K562 (cell line): Measurements from ENCODE around the gene TIGD7. TPM values are rescaled to one million over a fixed set of nuclear protein-coding genes. Genes with fewer than 3 reads are reported as not detected.
A peak's percentile ranks its signal among the peaks of the same experiment; 100 is the strongest.

ENCODE experiments used
- CBX3 ChIP-seq, 2 experiments: IDR thresholded peaks; 1 replicate in 1 of 2; 2 replicates in 1 of 2; pipeline ENCODE4 v1.6.1; 2012; ENCODE audit warnings: inconsistent platforms in 2 of 2, low read length in 2 of 2, borderline replicate concordance in 1 of 2, control low read depth in 1 of 2
- CEBPG ChIP-seq, 3 experiments: fragments of 200-800 bp in 1 of 3; sonication (Bioruptor generic) in 1 of 3; sonication (generic) in 1 of 3; formaldehyde crosslinking in 1 of 3; IDR thresholded peaks in 2 of 3; conservative IDR thresholded peaks in 1 of 3; 2 replicates each; pipeline versions ENCODE4 v1.6.1 to v1.8.0; 2016 to 2022; ENCODE audit warnings: missing compliant biosample characterization in 2 of 3, missing genetic modification characterization in 2 of 3, mild to moderate bottlenecking in 1 of 3, missing genetic modification reagents in 1 of 3
- ELF4 ChIP-seq: fragments of 450-650 bp; formaldehyde crosslinking; IDR thresholded peaks from 2 replicates; pipeline ENCODE4 v1.4.0; 2022; ENCODE audit warnings: missing genetic modification characterization
- FOSL1 ChIP-seq: fragments of 200-800 bp; sonication (Bioruptor generic); conservative IDR thresholded peaks from 2 replicates; pipeline ENCODE4 v1.6.1; 2016; ENCODE audit warnings: missing genetic modification characterization, missing compliant biosample characterization
- GABPB1 ChIP-seq: sonication (generic); formaldehyde crosslinking; IDR thresholded peaks from 2 replicates; pipeline ENCODE4 v1.8.0; 2022; ENCODE audit warnings: mild to moderate bottlenecking, missing genetic modification reagents
- GATAD2B ChIP-seq: fragments of 450-650 bp; IDR thresholded peaks from 2 replicates; pipeline ENCODE4 v1.6.1; 2017; ENCODE audit warnings: mild to moderate bottlenecking, borderline replicate concordance
- HDAC1 ChIP-seq, 2 experiments: fragments of 450-650 bp; IDR thresholded peaks; 2 replicates each; pipeline ENCODE4 v1.6.1; 2016 to 2017; ENCODE audit warnings: inconsistent platforms in 1 of 2, mild to moderate bottlenecking in 1 of 2, moderate library complexity in 1 of 2
- HMG20A ChIP-seq: fragments of 450-650 bp; formaldehyde crosslinking; conservative IDR thresholded peaks from 2 replicates; pipeline ENCODE4 v1.4.0; 2020; ENCODE audit warnings: mild to moderate bottlenecking, mixed read lengths
- MAFF ChIP-seq: IDR thresholded peaks from 2 replicates; pipeline ENCODE4 v1.6.1; 2012; ENCODE audit warnings: low read length, improper control_type of control experiment
- MCM7 ChIP-seq, 2 experiments: fragments of 450-650 bp; IDR thresholded peaks; 2 replicates each; pipeline ENCODE4 v1.6.1; 2016 to 2018
- SMARCA5 ChIP-seq: fragments of 450-650 bp; IDR thresholded peaks from 2 replicates; pipeline ENCODE4 v1.6.1; 2016
- TARDBP ChIP-seq: fragments of 450-650 bp; IDR thresholded peaks from 2 replicates; pipeline ENCODE4 v1.6.1; 2016
- ZFP36 ChIP-seq: fragments of 150-350 bp; IDR thresholded peaks from 2 replicates; pipeline ENCODE4 v1.6.1; 2018; ENCODE audit warnings: low read length, low read depth; ENCODE audit not compliant: partially characterized antibody
- ZNF212 ChIP-seq: fragments of 450-650 bp; formaldehyde crosslinking; IDR thresholded peaks from 2 replicates; pipeline ENCODE4 v1.4.0; 2020; ENCODE audit warnings: mild to moderate bottlenecking
- ZNF224 ChIP-seq: sonication (generic); formaldehyde crosslinking; IDR thresholded peaks from 2 replicates; pipeline ENCODE4 v1.8.0; 2022; ENCODE audit warnings: mild to moderate bottlenecking, missing genetic modification reagents
- ZZZ3 ChIP-seq: fragments of 450-650 bp; IDR thresholded peaks from 2 replicates; pipeline ENCODE4 v1.6.1; 2016; ENCODE audit warnings: antibody characterized with exemption, mild to moderate bottlenecking, moderate library complexity
- polyA plus RNA-seq, 8 experiments: library from polyadenylated mRNA; depleted of rRNA in 4 of 8; stranded (reverse) in 5 of 8; unstranded in 3 of 8; fragments of >200 nt; fragmentation: Nextera tagmentation in 2 of 8; fragmentation: Illumina TruSeq in 1 of 8; extraction: Ambion mirVana in 2 of 8; extraction: Trizol in 1 of 8; gene quantifications; 2 replicates each; pipeline versions ENCODE4 v1.2.1 to v1.2.3, GENCODE V29; 2011 to 2014; ENCODE audit warnings: inconsistent platforms in 1 of 8, missing spikeins in 1 of 8
- total RNA-seq, 7 experiments: library from RNA; depleted of rRNA in 6 of 7; stranded (reverse); fragments of >200 nt in 6 of 7; fragmentation: Illumina TruSeq in 2 of 7; extraction: Trizol in 2 of 7; gene quantifications; 2 replicates each; pipeline versions ENCODE4 v1.2.1 to v1.2.3, GENCODE V29; 2011 to 2021; ENCODE audit warnings: low replicate concordance in 1 of 7
- TF ChIP-seq, protein P1 (sequence below): fragments of 450-650 bp; conservative IDR thresholded peaks from 2 replicates; pipeline ENCODE4 v1.6.1; 2016; ENCODE audit warnings: missing genetic modification characterization, low read depth, mild to moderate bottlenecking, missing compliant biosample characterization, moderate library complexity
- TF ChIP-seq, protein P2 (sequence below): fragments of 450-650 bp; IDR thresholded peaks from 2 replicates; pipeline ENCODE4 v1.6.1; 2014; ENCODE audit warnings: low read depth, mild to moderate bottlenecking, moderate library complexity, borderline replicate concordance
- TF ChIP-seq, protein P3 (sequence below): fragments of 250-450 bp; sonication (Bioruptor Pico); IDR thresholded peaks from 2 replicates; pipeline ENCODE4 v1.5.0; 2021; ENCODE audit warnings: mild to moderate bottlenecking, moderate library complexity
- TF ChIP-seq, protein P4 (sequence below): fragments of 450-650 bp; IDR thresholded peaks from one replicate; pipeline ENCODE4 v1.6.1; 2018; ENCODE audit warnings: mild to moderate bottlenecking, moderate library complexity; ENCODE audit not compliant: partially characterized antibody

TIGD7 gene
- total and polyA plus RNA-seq, 9 of the 15 experiments (the other 6 are each of a cell fraction or from before 2014, with no cell fraction given), result 0.84 to 10.7 (median 6.7) TPM

DNA sequence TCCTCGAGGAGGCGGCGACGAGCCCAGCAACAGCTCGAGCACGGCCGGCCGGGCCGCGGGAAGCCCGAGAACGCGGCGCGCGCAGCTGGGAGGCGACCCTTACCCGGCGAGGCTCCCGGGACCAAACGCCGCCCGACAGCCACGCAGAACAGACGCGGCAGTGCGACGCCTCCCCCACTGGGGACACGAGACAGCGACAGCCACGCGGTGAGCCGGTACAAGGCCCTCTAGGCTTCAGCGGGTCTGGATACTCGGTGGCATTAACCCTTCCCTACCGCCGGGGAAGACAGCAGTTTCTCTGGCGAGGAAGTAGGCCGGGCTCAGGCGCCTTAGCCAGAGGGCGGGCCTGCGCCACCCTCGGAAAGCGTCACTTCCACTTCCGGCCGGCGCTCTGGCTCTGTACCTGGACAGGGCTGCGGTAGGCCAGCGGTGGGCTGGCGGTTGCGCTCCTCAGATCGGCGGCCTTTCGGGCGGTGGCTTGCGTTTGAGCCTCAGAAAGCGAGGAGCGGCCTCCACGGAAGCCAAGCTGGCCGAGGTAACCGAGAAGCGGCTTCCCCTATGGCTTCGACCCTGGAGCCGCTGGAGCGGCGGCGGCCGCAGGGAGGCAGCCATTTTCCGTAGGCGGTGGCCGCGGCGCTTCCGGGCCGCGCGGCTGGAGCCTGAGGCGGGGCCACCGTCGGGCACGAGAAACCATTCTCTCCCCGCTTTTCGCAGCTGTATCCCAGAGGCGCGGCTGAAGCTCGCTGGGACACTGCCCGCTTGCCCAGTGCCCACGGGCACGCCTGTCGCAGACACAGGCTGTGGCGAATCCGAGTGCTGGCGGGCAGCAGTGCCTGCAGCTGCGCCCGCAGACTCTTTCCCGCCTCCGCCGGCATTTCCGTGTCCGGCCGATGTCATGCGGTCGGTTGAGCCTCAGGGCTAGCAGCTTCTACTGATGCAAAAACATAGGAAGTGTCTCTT, at the start of gene TIGD7, which contains the start of gene ZNF75A (continued):
- TF ChIP-seq ELF4 (CRISPR knock-in tag) (no peak), CEBPG (CRISPR knock-in tag; IDR thresholded peaks at IDR 0.05) (no peak), CEBPG (tag; conservative IDR thresholded peaks at IDR 0.05 in 1 of 2, IDR thresholded peaks at IDR 0.05 in 1 of 2) (no peak), ZNF212 (CRISPR knock-in tag) (no peak), ZNF224 (CRISPR knock-in tag) (no peak; the same call in 1 of the 2 replicates), GATAD2B (no peak), ZFP36 (no peak), SMARCA5 (no peak), HMG20A (CRISPR knock-in tag) (no peak), GABPB1 (CRISPR knock-in tag) (peak; percentile 94), CBX3 (IDR thresholded peaks at IDR 0.05; ENCODE audit: borderline replicate concordance in 1 of 2, low read length in 2 of 2) (peak in 1 of 2 experiments; percentile 85; a peak in 2 of 3 replicates), ZZZ3 (no peak), MAFF (no peak), FOSL1 (tag) (peak; percentile 25), TARDBP (0 out of 2 replicates have a peak, but pooled peaks have one; percentile 9), MCM7 (IDR thresholded peaks at IDR 0.05) (no peak), HDAC1 (IDR thresholded peaks at IDR 0.05) (peak; percentile 31 to 78; a peak in 2 of 4 replicates)
- TF ChIP-seq, protein P1, sequence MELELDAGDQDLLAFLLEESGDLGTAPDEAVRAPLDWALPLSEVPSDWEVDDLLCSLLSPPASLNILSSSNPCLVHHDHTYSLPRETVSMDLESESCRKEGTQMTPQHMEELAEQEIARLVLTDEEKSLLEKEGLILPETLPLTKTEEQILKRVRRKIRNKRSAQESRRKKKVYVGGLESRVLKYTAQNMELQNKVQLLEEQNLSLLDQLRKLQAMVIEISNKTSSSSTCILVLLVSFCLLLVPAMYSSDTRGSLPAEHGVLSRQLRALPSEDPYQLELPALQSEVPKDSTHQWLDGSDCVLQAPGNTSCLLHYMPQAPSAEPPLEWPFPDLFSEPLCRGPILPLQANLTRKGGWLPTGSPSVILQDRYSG, result no peak
- TF ChIP-seq, protein P2, sequence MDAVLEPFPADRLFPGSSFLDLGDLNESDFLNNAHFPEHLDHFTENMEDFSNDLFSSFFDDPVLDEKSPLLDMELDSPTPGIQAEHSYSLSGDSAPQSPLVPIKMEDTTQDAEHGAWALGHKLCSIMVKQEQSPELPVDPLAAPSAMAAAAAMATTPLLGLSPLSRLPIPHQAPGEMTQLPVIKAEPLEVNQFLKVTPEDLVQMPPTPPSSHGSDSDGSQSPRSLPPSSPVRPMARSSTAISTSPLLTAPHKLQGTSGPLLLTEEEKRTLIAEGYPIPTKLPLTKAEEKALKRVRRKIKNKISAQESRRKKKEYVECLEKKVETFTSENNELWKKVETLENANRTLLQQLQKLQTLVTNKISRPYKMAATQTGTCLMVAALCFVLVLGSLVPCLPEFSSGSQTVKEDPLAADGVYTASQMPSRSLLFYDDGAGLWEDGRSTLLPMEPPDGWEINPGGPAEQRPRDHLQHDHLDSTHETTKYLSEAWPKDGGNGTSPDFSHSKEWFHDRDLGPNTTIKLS, result peak; percentile 93; the same call in 1 of the 2 replicates
- TF ChIP-seq, protein P3, sequence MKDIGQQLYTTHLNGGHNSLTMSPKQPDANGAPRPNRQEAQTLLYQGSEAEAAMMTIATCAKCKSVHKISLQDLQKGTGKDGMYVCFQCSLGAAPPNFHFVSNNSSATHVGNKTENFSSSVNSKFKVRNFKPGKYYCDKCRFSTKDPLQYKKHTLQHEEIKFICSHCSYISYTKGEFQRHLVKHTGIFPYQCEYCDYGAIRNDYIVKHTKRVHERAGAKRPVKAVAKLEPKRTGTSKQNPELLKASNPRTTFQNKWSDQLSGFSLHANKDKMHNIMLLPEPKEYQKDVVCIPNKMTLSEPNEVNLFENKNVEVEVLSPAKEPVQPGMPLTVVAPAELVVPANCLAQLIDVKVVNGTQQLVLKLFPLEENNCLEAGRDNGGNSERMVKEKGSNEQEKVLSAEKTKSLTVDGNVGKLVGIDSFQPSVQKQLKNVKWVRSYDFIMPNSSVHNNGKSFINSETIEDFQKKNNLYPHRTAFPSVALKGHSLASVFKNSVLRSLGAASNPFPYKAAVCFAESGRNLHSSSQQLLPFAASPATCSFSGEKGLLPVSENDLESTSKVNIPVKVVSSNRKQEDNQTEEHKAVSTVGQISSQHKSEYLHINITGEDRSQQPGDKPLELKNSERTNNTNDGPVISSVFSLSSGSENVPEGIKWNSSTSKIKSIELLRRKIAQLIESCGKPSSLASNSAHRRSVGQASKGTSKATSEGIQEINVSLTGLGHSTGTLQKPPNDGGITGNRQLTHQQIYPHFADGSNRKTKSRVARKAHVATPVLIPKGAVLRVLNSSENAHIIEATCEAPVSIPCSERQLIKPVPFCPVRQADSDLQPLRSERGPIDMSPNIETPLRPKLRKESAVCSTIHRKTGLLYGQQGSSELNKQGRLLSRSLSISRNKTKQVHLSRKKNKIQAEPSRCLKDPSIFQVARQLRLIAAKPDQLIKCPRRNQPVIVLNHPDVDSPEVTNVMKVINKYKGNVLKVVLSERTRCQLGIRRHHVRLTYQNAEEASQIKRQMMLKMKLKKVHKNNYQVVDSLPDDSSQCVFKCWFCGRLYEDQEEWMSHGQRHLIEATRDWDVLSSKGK, result no peak
- TF ChIP-seq, protein P4, sequence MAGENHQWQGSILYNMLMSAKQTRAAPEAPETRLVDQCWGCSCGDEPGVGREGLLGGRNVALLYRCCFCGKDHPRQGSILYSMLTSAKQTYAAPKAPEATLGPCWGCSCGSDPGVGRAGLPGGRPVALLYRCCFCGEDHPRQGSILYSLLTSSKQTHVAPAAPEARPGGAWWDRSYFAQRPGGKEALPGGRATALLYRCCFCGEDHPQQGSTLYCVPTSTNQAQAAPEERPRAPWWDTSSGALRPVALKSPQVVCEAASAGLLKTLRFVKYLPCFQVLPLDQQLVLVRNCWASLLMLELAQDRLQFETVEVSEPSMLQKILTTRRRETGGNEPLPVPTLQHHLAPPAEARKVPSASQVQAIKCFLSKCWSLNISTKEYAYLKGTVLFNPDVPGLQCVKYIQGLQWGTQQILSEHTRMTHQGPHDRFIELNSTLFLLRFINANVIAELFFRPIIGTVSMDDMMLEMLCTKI, result no peak
